Brain microvascular endothelial cell (primary cell): ENCODE measurements around the gene NDUFAF8.

Source experiments
- DNase-seq: peaks from one replicate; pipeline ENCODE4 v3.0.0-alpha.2; 2020
- H3K27ac ChIP-seq: fragments of 250-450 bp; sonication (Bioruptor Pico); 2 replicates; pipeline ENCODE4 v1.5.1; 2020; ENCODE audit warnings: mild to moderate bottlenecking, moderate library complexity
- H3K27me3 ChIP-seq: fragments of 250-450 bp; sonication (Bioruptor Pico); replicated peaks from 2 replicates; pipeline ENCODE4 v1.5.1; 2020; ENCODE audit warnings: mild to moderate bottlenecking
- H3K36me3 ChIP-seq: fragments of 250-450 bp; sonication (Bioruptor Pico); replicated peaks from 2 replicates; pipeline ENCODE4 v1.5.1; 2020; ENCODE audit warnings: mild to moderate bottlenecking
- H3K4me3 ChIP-seq: 2 replicates; pipeline ENCODE4 v1.5.1; 2011; ENCODE audit warnings: low read depth, mild to moderate bottlenecking, control low read depth, low read length, moderate library complexity
- CTCF ChIP-seq: IDR thresholded peaks from 2 replicates; pipeline ENCODE4 v1.5.1; 2011; ENCODE audit warnings: low read depth, mild to moderate bottlenecking, moderate library complexity, low read length, control low read depth, inconsistent platforms; ENCODE audit errors: missing control alignments
- in situ Hi-C: cut with HindIII; loops from 2 replicates; pipeline ENCODE4 v1.10.0; 2017; ENCODE audit warnings: low sequenced_read_pairs, low pct_ligation_motif_present

NDUFAF8 gene

GRCh38 chr17:81241203-81241602 is 2.1 kb downstream of the NDUFAF8 start:
- DNase-seq = no peak
- no peak overlapping the region for H3K4me3 ChIP-seq
- no peak for TF ChIP-seq CTCF

GRCh38 chr17:81241648-81242420 is 2.7 kb downstream of the NDUFAF8 start:
- TF ChIP-seq CTCF = peak; percentile 92
- Histone ChIP-seq H3K36me3 (peaks cover 5% of the 10 kb centered on the region), H3K27ac (no peak overlapping the region), H3K27me3 (no peaks in the 10 kb centered on the region), H3K4me3 (no peak overlapping the region)
- peak; percentile 27 for DNase-seq
- in situ Hi-C loops = no loop called here

More at GRCh38 chr17:81241203-81241602, 2.1 kb downstream of the NDUFAF8 start:
- peaks cover 5% of the 10 kb centered on the region for H3K36me3 ChIP-seq
- in situ Hi-C loops = no loop called here
- H3K27me3 ChIP-seq = no peaks in the 10 kb centered on the region
- H3K27ac ChIP-seq = no peak overlapping the region

- Histone ChIP-seq H3K36me3 (peaks cover 5% of the 10 kb centered on the region), H3K4me3 (no peak overlapping the region), H3K27me3 (no peaks in the 10 kb centered on the region), H3K27ac (no peak overlapping the region)
- in situ Hi-C loops = no loop called here
- DNase-seq = no peak
- no peak for TF ChIP-seq CTCF
Observed at GRCh38 chr17:81242421-81243332, 3.6 kb downstream of the NDUFAF8 start.

- in situ Hi-C loops = no loop called here
- no peak for DNase-seq
- TF ChIP-seq CTCF = no peak
- no peak overlapping the region for H3K4me3 ChIP-seq
- H3K27me3 ChIP-seq = no peaks in the 10 kb centered on the region
- H3K36me3 ChIP-seq = peaks cover 5% of the 10 kb centered on the region
- no peak overlapping the region for H3K27ac ChIP-seq
Observed at GRCh38 chr17:81243333-81243664, 4.2 kb downstream of the NDUFAF8 start.

GRCh38 chr17:81244358-81245023 is 5.4 kb downstream of the NDUFAF8 start:
- in situ Hi-C loops = no loop called here
- TF ChIP-seq CTCF = no peak
- peaks cover 6% of the 10 kb centered on the region for H3K36me3 ChIP-seq
- no peak for DNase-seq
- H3K27ac ChIP-seq = no peak overlapping the region
- no peak overlapping the region for H3K4me3 ChIP-seq
- no peaks in the 10 kb centered on the region for H3K27me3 ChIP-seq
